A549 (cell line): Measurements from ENCODE around the gene FBP2. TPM values are rescaled to one million over a fixed set of nuclear protein-coding genes. Genes with fewer than 3 reads are reported as not detected.

Experiments
- ATAC-seq, 2 experiments: fragments of 200-7000 bp in 1 of 2; fragments of >200 bp in 1 of 2; cut with Nextera tagmentation in 1 of 2; cut with Tn5 transposase in 1 of 2; 3 replicates each; pipeline versions ENCODE4 v1.8.0 to v1.9.1; 2018 to 2020; ENCODE audit warnings: mild to moderate bottlenecking in 1 of 2, moderate library complexity in 1 of 2
- CTCF ChIA-PET: fragments of 300-600 bp; sonication (Branson Sonifier 250); formaldehyde crosslinking; extraction: SDS; loops from one replicate; lab custom pipeline; 2021; ENCODE audit warnings: antibody characterized with exemption, inconsistent platforms; lab: Yijun Ruan, JAX
- POLR2A ChIA-PET: fragments of 350-600 bp; formaldehyde crosslinking; extraction: SDS; loops from one replicate; lab custom pipeline; 2021; ENCODE audit warnings: antibody characterized with exemption, inconsistent platforms; lab: Yijun Ruan, JAX
- DNase-seq, 2 experiments: peaks; one replicate each; pipeline versions ENCODE4 v3.0.0 to v3.0.0-alpha.2; 2011 to 2016; ENCODE audit warnings: low read depth in 1 of 2, low spot score in 1 of 2
- FAIRE-seq: peaks from 2 replicates; lab custom pipeline; 2011; peaks lifted over from hg19 to GRCh38; lab: Jason Lieb, UNC
- H3K27ac ChIP-seq, 2 experiments: fragments of >200 bp; sonication (Bioruptor Twin); formaldehyde crosslinking; 3 replicates each; pipeline ENCODE4 v1.5.1; 2016 to 2017
- H3K4me1 ChIP-seq: fragments of >200 bp; sonication (Bioruptor Twin); formaldehyde crosslinking; 3 replicates; pipeline ENCODE4 v1.6.1; 2016
- H3K4me2 ChIP-seq: fragments of >200 bp; sonication (Bioruptor Twin); formaldehyde crosslinking; 3 replicates; pipeline ENCODE4 v1.6.1; 2016
- H3K4me3 ChIP-seq: fragments of >200 bp; sonication (Bioruptor Twin); formaldehyde crosslinking; 3 replicates; pipeline ENCODE4 v1.5.1; 2016
- H3K9me3 ChIP-seq: fragments of >200 bp; sonication (Bioruptor Twin); formaldehyde crosslinking; 3 replicates; pipeline ENCODE4 v1.6.1; 2016
- ATOH8 ChIP-seq: fragments of 250-450 bp; sonication (Bioruptor Pico); IDR thresholded peaks from 2 replicates; pipeline ENCODE4 v1.5.0; 2020; ENCODE audit warnings: low read depth, mild to moderate bottlenecking, moderate library complexity
- BCL3 ChIP-seq: fragments of >200 bp; sonication (Bioruptor Twin); formaldehyde crosslinking; IDR thresholded peaks from 3 replicates; pipeline ENCODE4 v1.6.1; 2016
- CTCF ChIP-seq: fragments of >200 bp; sonication (Bioruptor Twin); formaldehyde crosslinking; IDR thresholded peaks from 3 replicates; pipeline ENCODE4 v1.5.1; 2016
- EHF ChIP-seq: fragments of 250-450 bp; sonication (Bioruptor Pico); IDR thresholded peaks from 2 replicates; pipeline ENCODE4 v1.5.0; 2020; ENCODE audit warnings: mild to moderate bottlenecking
- ELK1 ChIP-seq: fragments of 150-350 bp; IDR thresholded peaks from 2 replicates; pipeline ENCODE4 v1.6.1; 2014; ENCODE audit warnings: low read depth, mild to moderate bottlenecking, low read length
- FOSL2 ChIP-seq, 2 experiments: fragments of 450-650 bp in 1 of 2; fragments of >200 bp in 1 of 2; sonication (Bioruptor Twin) in 1 of 2; formaldehyde crosslinking; IDR thresholded peaks; 2 replicates each; pipeline versions ENCODE4 v1.5.0 to v1.6.1; 2016 to 2020; ENCODE audit warnings: mild to moderate bottlenecking in 1 of 2, moderate library complexity in 1 of 2
- FOXS1 ChIP-seq: fragments of 250-450 bp; sonication (Bioruptor Pico); IDR thresholded peaks from 2 replicates; pipeline ENCODE4 v1.5.0; 2020; ENCODE audit warnings: mild to moderate bottlenecking, moderate library complexity
- GATA3 ChIP-seq: IDR thresholded peaks from 2 replicates; pipeline ENCODE4 v1.6.1; 2012; ENCODE audit warnings: borderline replicate concordance
- HES2 ChIP-seq: fragments of >200 bp; sonication (Bioruptor Twin); formaldehyde crosslinking; IDR thresholded peaks from 2 replicates; pipeline ENCODE4 v1.6.1; 2016
- JUNB ChIP-seq: fragments of >200 bp; sonication (Bioruptor Twin); formaldehyde crosslinking; IDR thresholded peaks from 2 replicates; pipeline ENCODE4 v1.6.1; 2016
- KDM1A ChIP-seq: fragments of 200-600 bp; sonication (generic); IDR thresholded peaks from 2 replicates; pipeline ENCODE4 v1.6.1; 2016; ENCODE audit warnings: low read depth, mild to moderate bottlenecking
- MAX ChIP-seq: IDR thresholded peaks from 2 replicates; pipeline ENCODE4 v1.6.1; 2012
- NPAS2 ChIP-seq: fragments of 250-450 bp; sonication (Bioruptor Pico); IDR thresholded peaks from 2 replicates; pipeline ENCODE4 v1.8.0; 2022; ENCODE audit warnings: mild to moderate bottlenecking, moderate library complexity, borderline replicate concordance
- PBX3 ChIP-seq: IDR thresholded peaks from 2 replicates; pipeline ENCODE4 v1.6.1; 2012
- POLR2AphosphoS2 ChIP-seq: conservative IDR thresholded peaks from 2 replicates; pipeline ENCODE4 v1.6.1; 2012; ENCODE audit warnings: low read length, improper control_type of control experiment, inconsistent platforms
- RCOR1 ChIP-seq: fragments of 150-350 bp; IDR thresholded peaks from 2 replicates; pipeline ENCODE4 v1.6.1; 2014; ENCODE audit warnings: antibody characterized with exemption, low read length, low read depth
- REST ChIP-seq: fragments of 200-600 bp; sonication (generic); IDR thresholded peaks from 2 replicates; pipeline ENCODE4 v1.6.1; 2016; ENCODE audit warnings: antibody characterized with exemption, mild to moderate bottlenecking, moderate library complexity
- SREBF2 ChIP-seq: fragments of 450-650 bp; IDR thresholded peaks from 2 replicates; pipeline ENCODE4 v1.6.1; 2014; ENCODE audit warnings: mild to moderate bottlenecking, moderate library complexity
- ZFP36 ChIP-seq: fragments of 450-650 bp; IDR thresholded peaks from 2 replicates; pipeline ENCODE4 v1.6.1; 2014; ENCODE audit warnings: borderline replicate concordance; ENCODE audit not compliant: partially characterized antibody
- ZSCAN20 ChIP-seq: fragments of 250-450 bp; sonication (Bioruptor Pico); IDR thresholded peaks from 2 replicates; pipeline ENCODE4 v1.8.0; 2022; ENCODE audit warnings: mild to moderate bottlenecking, moderate library complexity
- WGBS: methylation state at CpG from one replicate; pipeline ENCODE4 v1.1.6; 2017; ENCODE audit errors: missing lambda C conversion rate; 5-methylcytosine and 5-hydroxymethylcytosine counted together
- polyA plus RNA-seq, 4 experiments: library from polyadenylated mRNA; depleted of rRNA in 3 of 4; stranded (reverse); fragments of >200 nt; fragmentation: RNase III in 1 of 4; extraction: RNeasy Plus Mini Kit Qiagen cat#74134 plus additional on column Dnase treatment in 1 of 4; gene quantifications; 2 replicates in 3 of 4; 3 replicates in 1 of 4; pipeline ENCODE4 v1.2.3, GENCODE V29; 2011 to 2017

Gene FBP2
- polyA plus RNA-seq, 2 of the 4 experiments (the other 2 are of a cell fraction) = not detected

GRCh38 chr9:94623253-94623652, 29.6 kb upstream of the FBP2 start (continued):
- TF ChIP-seq CTCF (peak; percentile 30), ATOH8 (CRISPR knock-in tag) (no peak), PBX3 (no peak), SREBF2 (no peak), HES2 (no peak), ELK1 (no peak), FOXS1 (CRISPR knock-in tag) (no peak), ZFP36 (no peak)
- TF ChIP-seq, all 56 proteins: peak for 4

GRCh38 chr9:94622087-94622800, 28.6 kb upstream of the FBP2 start:
- ATAC-seq = 0 out of 6 replicates have a peak, but pooled peaks of 1 of the 2 experiments have one; percentile 43
- ChIA-PET POLR2A (no interaction called here), CTCF (interaction anchor here (0.7 to 3.1 kb wide), 6 partner anchors 9 to 508 kb away, joined by 3 to 9 read pairs (median 4); partner anchors contain the start of gene PCAT7)
- Histone ChIP-seq H3K4me2 (no peak overlapping the region), H3K9me3 (no peaks in the 10 kb centered on the region), H3K4me1 (no peaks in the 10 kb centered on the region), H3K4me3 (no peak overlapping the region), H3K27ac (no peak overlapping the region)
- WGBS = 85% methylated on average over 19 of the region's 19 CpGs
- no peak for DNase-seq
- no peak for FAIRE-seq
- TF ChIP-seq ZSCAN20 = no peak
- no peak for TF ChIP-seq JUNB
- TF ChIP-seq GATA3 = no peak
- TF ChIP-seq REST = no peak
- no peak for TF ChIP-seq NPAS2 (CRISPR knock-in tag)
- TF ChIP-seq MAX = no peak
- no peak for TF ChIP-seq RCOR1
- no peak for TF ChIP-seq POLR2AphosphoS2
- no peak for TF ChIP-seq ATOH8 (CRISPR knock-in tag)
- TF ChIP-seq BCL3 = no peak
- no peak for TF ChIP-seq CTCF
- TF ChIP-seq ELK1 = no peak
- no peak for TF ChIP-seq EHF (CRISPR knock-in tag)
- no peak for TF ChIP-seq FOSL2 (IDR thresholded peaks at IDR 0.05)
- no peak for TF ChIP-seq FOSL2 (CRISPR knock-in tag; IDR thresholded peaks at IDR 0.05)
- no peak for TF ChIP-seq KDM1A
